Superior temporal gyrus (tissue), 1 donor: ENCODE data around the gene NAE1.
"Not testable (repeated sequence)": the region's sequence is repeated elsewhere in the genome, so short reads cannot be mapped to it uniquely, and the experiment has no call there.

Source experiments
- DNase-seq: peaks from one replicate; pipeline ENCODE4 v3.0.0-alpha.2; 2016; ENCODE audit errors: extremely low spot score

The NAE1 gene

GRCh38 chr16:66830422-66831404 is at the start of gene NAE1:
Gene NAE1, minus strand, starts transcription at chr16:66830976. Its CDS starts 77 bp downstream, at chr16:66830899.
- DNase-seq: peak; percentile 90

GRCh38 chr16:66878067-66878466 is 47.3 kb upstream of the NAE1 start:
- no peak for DNase-seq

- DNase-seq: no peak
Measured at GRCh38 chr16:66874079-66874775, 43.5 kb upstream of the NAE1 start.

- DNase-seq: no peak
Measured at GRCh38 chr16:66873685-66874055, 42.9 kb upstream of the NAE1 start.

GRCh38 chr16:66872943-66873684 is 42.3 kb upstream of the NAE1 start:
- peak; percentile 86 for DNase-seq

- DNase-seq: no peak
Measured at GRCh38 chr16:66872559-66872942, 41.8 kb upstream of the NAE1 start.

- DNase-seq: no peak
Measured at GRCh38 chr16:66871840-66872239, 41.1 kb upstream of the NAE1 start.

GRCh38 chr16:66871363-66871762 is 40.6 kb upstream of the NAE1 start:
- not testable (repeated sequence) for DNase-seq

GRCh38 chr16:66869424-66869823 is 38.6 kb upstream of the NAE1 start:
- DNase-seq: no peak

- no peak for DNase-seq
Measured at GRCh38 chr16:66863707-66864106, 32.9 kb upstream of the NAE1 start.

- DNase-seq: no peak
Measured at GRCh38 chr16:66862023-66862520, 31.3 kb upstream of the NAE1 start.

- DNase-seq: no peak
Measured at GRCh38 chr16:66859397-66860068, 28.8 kb upstream of the NAE1 start.

GRCh38 chr16:66858740-66859396 is 28.1 kb upstream of the NAE1 start:
- no peak for DNase-seq

GRCh38 chr16:66857437-66857836 is 26.7 kb upstream of the NAE1 start:
- DNase-seq: no peak

- DNase-seq: no peak
Measured at GRCh38 chr16:66856801-66857200, 26.0 kb upstream of the NAE1 start.

- no peak for DNase-seq
Measured at GRCh38 chr16:66856184-66856730, 25.5 kb upstream of the NAE1 start.

GRCh38 chr16:66853261-66854139 is 22.7 kb upstream of the NAE1 start:
- no peak for DNase-seq

- DNase-seq: no peak
Measured at GRCh38 chr16:66851166-66851964, 20.6 kb upstream of the NAE1 start.
